HG02642 (cell line): ENCODE measurements around the gene MTR.
"Not testable (repeated sequence)": the region's sequence is repeated elsewhere in the genome, so short reads cannot be mapped to it uniquely, and the experiment has no call there.

ENCODE experiments used
- ATAC-seq: cut with Tn5 transposase; IDR thresholded peaks from one replicate; pipeline ENCODE4 v1.9.1; 2021; ENCODE audit warnings: mild to moderate bottlenecking; ENCODE audit not compliant: unreplicated experiment, poor library complexity

Gene MTR

GRCh38 chr1:236890152-236891056, 95.3 kb downstream of the MTR start:
- no peak for ATAC-seq

DNA sequence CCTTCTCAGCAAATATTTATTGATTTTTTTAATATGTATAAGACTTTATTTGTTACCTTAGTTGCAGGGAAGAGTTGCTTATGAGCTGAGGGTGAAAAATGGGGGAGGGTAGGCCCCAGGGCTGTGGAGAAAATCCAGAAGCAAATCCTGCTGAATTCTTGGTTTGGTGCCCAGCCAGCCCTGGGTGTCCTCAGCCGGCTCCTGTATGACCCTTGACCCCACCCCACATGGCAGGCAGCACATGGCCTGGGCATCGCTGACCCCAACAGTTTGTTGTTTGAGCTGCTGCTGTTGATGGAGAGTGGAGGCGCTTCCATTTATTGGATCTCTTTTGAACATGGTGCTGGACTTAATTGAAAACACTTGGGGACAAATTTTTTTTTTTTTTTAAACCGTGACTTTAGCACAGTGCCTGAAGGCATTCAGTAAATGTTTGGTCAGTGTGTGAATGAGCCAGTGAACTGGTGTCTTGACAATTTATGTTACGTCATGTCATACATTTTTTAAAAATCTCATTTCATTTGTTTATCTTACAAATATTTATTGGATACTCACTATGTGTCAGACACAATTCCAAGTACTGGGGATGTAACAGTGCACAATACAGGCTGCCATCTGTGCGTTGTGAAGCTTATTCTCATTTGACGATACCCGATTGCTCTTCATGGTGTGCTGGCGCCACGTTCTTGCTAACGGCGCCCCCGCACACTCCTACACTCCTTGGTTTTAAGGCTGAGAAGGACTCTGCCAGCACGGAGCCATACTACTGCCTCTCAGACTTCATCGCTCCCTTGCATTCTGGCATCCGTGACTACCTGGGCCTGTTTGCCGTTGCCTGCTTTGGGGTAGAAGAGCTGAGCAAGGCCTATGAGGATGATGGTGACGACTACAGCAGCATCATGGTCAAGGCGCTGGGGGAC, 98.8 kb downstream of the MTR start:
- ATAC-seq, result no peak

GRCh38 chr1:236895665-236896387, 100.7 kb downstream of the MTR start:
- ATAC-seq, result no peak

DNA sequence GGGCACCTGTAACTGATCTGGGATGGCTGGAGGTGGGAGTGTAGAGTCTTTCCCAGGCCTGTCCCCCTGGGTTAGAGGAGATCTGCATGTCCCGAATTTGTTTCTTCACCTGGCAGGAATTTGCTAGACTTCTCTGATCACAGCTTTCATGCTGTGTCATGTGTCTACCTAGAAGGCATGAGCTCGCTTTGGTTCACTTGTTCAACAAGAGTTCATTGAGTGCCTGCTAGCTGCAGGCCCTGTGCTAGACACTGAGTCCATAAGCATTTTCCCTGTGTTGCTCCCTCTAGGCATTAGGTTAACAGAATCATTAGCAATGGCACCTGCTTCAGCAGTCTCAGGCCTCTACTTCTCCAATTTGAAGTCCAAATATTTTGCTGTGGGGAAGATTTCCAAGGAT, 101.6 kb downstream of the MTR start:
- no peak for ATAC-seq

GRCh38 chr1:236904892-236905741, 110.0 kb downstream of the MTR start:
- ATAC-seq, result no peak

GRCh38 chr1:236907205-236907604, 112.1 kb downstream of the MTR start:
- no peak for ATAC-seq

DNA sequence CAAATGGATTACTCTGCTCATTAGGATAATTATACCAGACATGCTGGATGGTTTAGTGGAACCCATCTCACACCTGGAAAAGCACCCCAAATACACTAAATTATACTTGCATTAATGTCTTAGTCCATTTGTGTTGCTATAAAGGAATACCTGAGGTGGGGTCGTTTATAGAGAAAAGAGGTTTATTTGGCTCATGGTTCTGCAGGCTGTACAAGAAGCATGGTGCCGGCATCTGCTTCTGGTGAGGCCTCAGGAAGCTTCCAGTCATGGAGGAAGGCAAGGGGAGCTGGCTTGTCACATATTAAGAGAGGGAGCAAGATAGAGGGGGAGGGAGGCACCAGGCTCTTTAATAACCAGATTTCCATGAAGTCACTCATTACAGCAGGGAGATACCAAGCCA, 113.6 kb downstream of the MTR start:
- no peak for ATAC-seq

GRCh38 chr1:236911047-236911446, 116.0 kb downstream of the MTR start:
- not testable (repeated sequence) for ATAC-seq

- ATAC-seq, result no peak
These were observed 118.4 kb downstream of the MTR start for GRCh38 chr1:236913371-236914037.

GRCh38 chr1:236914375-236914774, 119.3 kb downstream of the MTR start:
- ATAC-seq, result no peak

GRCh38 chr1:236916131-236916800, 121.2 kb downstream of the MTR start:
- no peak for ATAC-seq

GRCh38 chr1:236917448-236917847, 122.4 kb downstream of the MTR start:
- ATAC-seq, result no peak

- no peak for ATAC-seq
These were observed 125.3 kb downstream of the MTR start for GRCh38 chr1:236920286-236920894.

GRCh38 chr1:236921610-236922009, 126.5 kb downstream of the MTR start:
- ATAC-seq, result no peak

- no peak for ATAC-seq
These were observed 127.1 kb downstream of the MTR start for GRCh38 chr1:236922190-236922589.

DNA sequence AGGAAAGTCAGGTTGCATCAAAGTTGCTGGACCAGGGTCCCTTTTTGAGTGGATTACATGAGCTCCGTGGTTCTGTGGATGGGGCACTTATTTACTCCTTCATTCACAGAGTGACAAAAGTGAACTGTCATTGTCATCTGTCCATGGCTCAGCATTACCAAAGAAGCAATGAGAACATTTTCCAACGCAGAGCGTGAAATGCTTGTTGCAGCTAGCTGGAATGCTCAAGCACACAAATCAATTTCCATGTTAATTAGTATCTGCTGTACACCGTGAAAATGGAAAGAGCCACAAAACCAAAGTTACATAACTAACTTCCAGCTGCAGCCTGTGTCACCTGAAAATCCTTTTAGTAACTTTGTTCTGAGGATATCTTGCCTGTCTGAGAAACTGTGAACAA, 130.3 kb downstream of the MTR start:
- ATAC-seq, result no peak

DNA sequence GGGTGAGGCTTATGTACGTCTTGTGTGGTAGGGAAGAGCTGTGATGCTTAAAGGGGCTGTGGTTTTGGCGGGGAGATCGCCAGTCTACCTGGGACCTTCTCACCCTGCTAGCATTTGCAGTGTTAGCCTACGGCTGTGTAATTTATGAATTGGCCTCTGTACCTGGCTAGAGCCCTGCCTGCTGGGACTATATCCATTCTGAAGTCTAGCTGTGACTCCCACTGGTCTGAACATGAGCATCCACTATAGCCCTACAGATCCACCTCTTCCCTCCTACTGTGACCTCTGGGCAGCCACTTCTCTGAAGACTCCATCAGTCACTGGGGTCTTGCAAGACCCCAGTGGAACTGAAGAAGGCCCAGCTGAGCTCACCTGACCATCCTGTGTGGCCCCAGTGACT, 135.4 kb downstream of the MTR start:
- no peak for ATAC-seq

GRCh38 chr1:236938760-236939159, 143.7 kb downstream of the MTR start:
- ATAC-seq, result no peak
